ENCODE results near the gene ACOT11.

ACOT11 gene

GRCh38 chr1:54575161-54575560 lies 27.1 kb downstream of the ACOT11 start:
- H3K36me3 ChIP-seq (ENCODE audit: insufficient read depth, low read length) = no peaks in the 10 kb centered on the region
- no peaks in the 10 kb centered on the region for H3K79me2 ChIP-seq (ENCODE audit: insufficient read depth, low read length)
- H3K27me3 ChIP-seq (ENCODE audit: insufficient read depth, low read length, poor library complexity) = no peaks in the 10 kb centered on the region
- H3K27ac ChIP-seq (ENCODE audit: low read length) = no peak overlapping the region
- no peak for ATAC-seq (ENCODE audit: insufficient read depth, low read depth)
- no peak overlapping the region for H3K4me3 ChIP-seq (ENCODE audit: low read depth in 1 of 2, low read length in 2 of 2)
- H3K4me2 ChIP-seq (ENCODE audit: insufficient read depth, low read length) = no peak overlapping the region
- H2AFZ ChIP-seq (ENCODE audit: low read depth, low read length) = no peak overlapping the region
- no peak for DNase-seq
- no peaks in the 10 kb centered on the region for H3K9me3 ChIP-seq (ENCODE audit: insufficient read depth, low read length, severe bottlenecking)
- H4K20me1 ChIP-seq (ENCODE audit: insufficient read depth, low read length) = no peaks in the 10 kb centered on the region
- no peaks in the 10 kb centered on the region for H3K4me1 ChIP-seq (ENCODE audit: insufficient read depth, low read length)
- TF ChIP-seq EZH2 (IDR thresholded peaks at IDR 0.05; ENCODE audit: borderline replicate concordance, low read depth, low read length, severe bottlenecking) (no peak), CTCF (IDR thresholded peaks at IDR 0.05; ENCODE audit: borderline replicate concordance, extremely low read depth, low read length, poor library complexity, severe bottlenecking) (no peak)
- H3K9ac ChIP-seq (ENCODE audit: low read depth, low read length) = no peak overlapping the region

GRCh38 chr1:54575605-54576290 lies 27.7 kb downstream of the ACOT11 start:
- H3K36me3 ChIP-seq (ENCODE audit: insufficient read depth, low read length) = no peaks in the 10 kb centered on the region
- H3K4me3 ChIP-seq (ENCODE audit: low read depth in 1 of 2, low read length in 2 of 2) = no peak overlapping the region
- no peak overlapping the region for H3K4me2 ChIP-seq (ENCODE audit: insufficient read depth, low read length)
- no peak overlapping the region for H3K9ac ChIP-seq (ENCODE audit: low read depth, low read length)
- no peaks in the 10 kb centered on the region for H3K4me1 ChIP-seq (ENCODE audit: insufficient read depth, low read length)
- no peak overlapping the region for H3K27ac ChIP-seq (ENCODE audit: low read length)
- no peaks in the 10 kb centered on the region for H3K27me3 ChIP-seq (ENCODE audit: insufficient read depth, low read length, poor library complexity)
- H3K79me2 ChIP-seq (ENCODE audit: insufficient read depth, low read length) = no peaks in the 10 kb centered on the region
- DNase-seq (no peak), ATAC-seq (ENCODE audit: insufficient read depth, low read depth) (no peak)
- TF ChIP-seq EZH2 (IDR thresholded peaks at IDR 0.05; ENCODE audit: borderline replicate concordance, low read depth, low read length, severe bottlenecking) (no peak), CTCF (IDR thresholded peaks at IDR 0.05; ENCODE audit: borderline replicate concordance, extremely low read depth, low read length, poor library complexity, severe bottlenecking) (no peak)
- H2AFZ ChIP-seq (ENCODE audit: low read depth, low read length) = no peak overlapping the region
- H4K20me1 ChIP-seq (ENCODE audit: insufficient read depth, low read length) = no peaks in the 10 kb centered on the region
- H3K9me3 ChIP-seq (ENCODE audit: insufficient read depth, low read length, severe bottlenecking) = no peaks in the 10 kb centered on the region

GRCh38 chr1:54577612-54578011 lies 29.6 kb downstream of the ACOT11 start:
- no peaks in the 10 kb centered on the region for H3K4me1 ChIP-seq (ENCODE audit: insufficient read depth, low read length)
- no peaks in the 10 kb centered on the region for H3K9me3 ChIP-seq (ENCODE audit: insufficient read depth, low read length, severe bottlenecking)
- no peak overlapping the region for H3K4me2 ChIP-seq (ENCODE audit: insufficient read depth, low read length)
- H2AFZ ChIP-seq (ENCODE audit: low read depth, low read length) = no peak overlapping the region
- DNase-seq = no peak
- H3K27ac ChIP-seq (ENCODE audit: low read length) = no peak overlapping the region
- H3K36me3 ChIP-seq (ENCODE audit: insufficient read depth, low read length) = no peaks in the 10 kb centered on the region
- H3K27me3 ChIP-seq (ENCODE audit: insufficient read depth, low read length, poor library complexity) = no peaks in the 10 kb centered on the region
- no peaks in the 10 kb centered on the region for H3K79me2 ChIP-seq (ENCODE audit: insufficient read depth, low read length)
- H3K4me3 ChIP-seq (ENCODE audit: low read depth in 1 of 2, low read length in 2 of 2) = no peak overlapping the region
- ATAC-seq (ENCODE audit: insufficient read depth, low read depth) = no peak
- no peak overlapping the region for H3K9ac ChIP-seq (ENCODE audit: low read depth, low read length)
- TF ChIP-seq EZH2 (IDR thresholded peaks at IDR 0.05; ENCODE audit: borderline replicate concordance, low read depth, low read length, severe bottlenecking) (no peak), CTCF (IDR thresholded peaks at IDR 0.05; ENCODE audit: borderline replicate concordance, extremely low read depth, low read length, poor library complexity, severe bottlenecking) (no peak)
- no peaks in the 10 kb centered on the region for H4K20me1 ChIP-seq (ENCODE audit: insufficient read depth, low read length)
